Skeletal muscle tissue (tissue), 4 donors: ENCODE data around the gene FOXP2. TPM values are rescaled to one million over a fixed set of nuclear protein-coding genes. Genes with fewer than 3 reads are reported as not detected.

ENCODE experiments used
- H3K27ac ChIP-seq: one replicate; pipeline ENCODE4 v1.7.0; 2013; ENCODE audit warnings: mild to moderate bottlenecking, low read depth, low read length, inconsistent platforms
- H3K27me3 ChIP-seq, 3 donors: one replicate each; pipeline ENCODE4 v1.7.0; 2013; ENCODE audit warnings: low read length in 3 of 3; ENCODE audit not compliant: control insufficient read depth in 3 of 3, insufficient read depth in 3 of 3
- H3K36me3 ChIP-seq, 3 donors: one replicate each; pipeline ENCODE4 v1.7.0; 2013; ENCODE audit warnings: low read length in 3 of 3; ENCODE audit not compliant: control insufficient read depth in 3 of 3, insufficient read depth in 3 of 3
- H3K4me1 ChIP-seq, 3 donors: one replicate each; pipeline ENCODE4 v1.7.0; 2013; ENCODE audit warnings: low read length in 3 of 3, mild to moderate bottlenecking in 3 of 3; ENCODE audit not compliant: control insufficient read depth in 3 of 3, insufficient read depth in 3 of 3
- H3K4me3 ChIP-seq, 3 donors: one replicate each; pipeline ENCODE4 v1.7.0; 2013; ENCODE audit warnings: low read length in 3 of 3
- H3K9ac ChIP-seq, 3 donors: one replicate each; pipeline ENCODE4 v1.7.0; 2013; ENCODE audit warnings: low read length in 3 of 3, mild to moderate bottlenecking in 3 of 3, moderate library complexity in 2 of 3, low read depth in 1 of 3
- H3K9me3 ChIP-seq, 3 donors: one replicate each; pipeline ENCODE4 v1.7.0; 2013; ENCODE audit warnings: low read length in 3 of 3; ENCODE audit not compliant: control insufficient read depth in 3 of 3
- total RNA-seq: library from RNA; depleted of rRNA; stranded (reverse); fragments of >200 nt; gene quantifications from one replicate; pipeline ENCODE4 v1.2.3, GENCODE V29; 2014
- donor health status: Osteomylitis.

Gene FOXP2
- total RNA-seq, 1 donor from 2014 or later, result 10.4 TPM

- no peaks in the 10 kb centered on the region for H3K36me3 ChIP-seq
- no peak overlapping the region for H3K27ac ChIP-seq
- H3K27me3 ChIP-seq, result no peaks in the 10 kb centered on the region
- no peaks in the 10 kb centered on the region for H3K9me3 ChIP-seq
- H3K4me1 ChIP-seq, result no peaks in the 10 kb centered on the region
- no peak overlapping the region for H3K4me3 ChIP-seq
- no peak overlapping the region for H3K9ac ChIP-seq
These were observed 29.6 kb downstream of the FOXP2 start for GRCh38 chr7:114444196-114444595.

- Histone ChIP-seq H3K27me3 (no peaks in the 10 kb centered on the region), H3K4me1 (no peaks in the 10 kb centered on the region), H3K36me3 (no peaks in the 10 kb centered on the region), H3K4me3 (no peak overlapping the region), H3K9ac (no peak overlapping the region), H3K9me3 (no peaks in the 10 kb centered on the region), H3K27ac (no peak overlapping the region)
These were observed 35.8 kb downstream of the FOXP2 start for GRCh38 chr7:114450431-114450830.

DNA sequence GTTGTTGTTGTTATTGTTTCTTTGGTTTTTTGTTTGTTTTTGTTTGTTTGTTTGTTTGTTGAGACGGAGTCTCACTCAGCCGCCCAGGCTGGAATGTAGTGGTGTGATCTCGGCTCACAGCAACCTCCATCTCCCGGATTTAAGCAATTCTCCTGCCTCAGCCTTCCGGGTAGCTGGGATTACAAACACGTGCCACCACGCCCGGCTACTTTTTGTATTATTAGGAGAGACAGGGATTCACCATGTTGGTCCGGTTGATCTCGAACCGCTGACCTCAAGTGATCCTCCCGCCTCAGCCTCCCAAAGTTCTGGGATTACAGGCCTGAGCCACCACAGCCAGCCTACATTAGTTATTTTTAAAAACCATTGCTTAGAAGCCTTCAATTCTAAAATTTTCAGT is 45.0 kb downstream of the FOXP2 start:
- Histone ChIP-seq H3K27me3 (no peaks in the 10 kb centered on the region), H3K4me1 (no peaks in the 10 kb centered on the region), H3K4me3 (no peak overlapping the region), H3K9ac (no peak overlapping the region), H3K27ac (no peak overlapping the region), H3K9me3 (no peaks in the 10 kb centered on the region), H3K36me3 (no peaks in the 10 kb centered on the region)

GRCh38 chr7:114460021-114460420 is 45.4 kb downstream of the FOXP2 start:
- Histone ChIP-seq H3K4me1 (no peaks in the 10 kb centered on the region), H3K36me3 (no peaks in the 10 kb centered on the region), H3K4me3 (no peak overlapping the region)

GRCh38 chr7:114466917-114467316 is 52.3 kb downstream of the FOXP2 start:
- no peaks in the 10 kb centered on the region for H3K36me3 ChIP-seq
- H3K9ac ChIP-seq, result no peak overlapping the region
- H3K4me3 ChIP-seq, result no peak overlapping the region
- H3K27ac ChIP-seq, result no peak overlapping the region
- no peaks in the 10 kb centered on the region for H3K27me3 ChIP-seq
- H3K9me3 ChIP-seq, result no peaks in the 10 kb centered on the region
- H3K4me1 ChIP-seq, result peaks cover 0 to 6% (median 2%) of the 10 kb centered on the region in 3 donors

More at GRCh38 chr7:114460021-114460420, 45.4 kb downstream of the FOXP2 start:
- Histone ChIP-seq H3K27ac (no peak overlapping the region), H3K9ac (no peak overlapping the region), H3K9me3 (no peaks in the 10 kb centered on the region), H3K27me3 (no peaks in the 10 kb centered on the region)

- Histone ChIP-seq H3K27ac (no peak overlapping the region), H3K4me3 (no peak overlapping the region), H3K36me3 (no peaks in the 10 kb centered on the region), H3K27me3 (no peaks in the 10 kb centered on the region), H3K9ac (no peak overlapping the region), H3K9me3 (no peaks in the 10 kb centered on the region), H3K4me1 (peaks cover 7 to 9% (median 7%) of the 10 kb centered on the region in 3 donors)
These were observed 54.2 kb downstream of the FOXP2 start for GRCh38 chr7:114468844-114469243.

- Histone ChIP-seq H3K27ac (peak overlapping the region; percentile 65), H3K4me1 (peaks cover 7 to 14% (median 9%) of the 10 kb centered on the region in 3 donors)
These were observed 58.4 kb downstream of the FOXP2 start for GRCh38 chr7:114472896-114473512.

GRCh38 chr7:114478384-114478783 is 63.8 kb downstream of the FOXP2 start:
- H3K4me1 ChIP-seq, result peaks cover 0 to 10% (median 9%) of the 10 kb centered on the region in 3 donors
- no peaks in the 10 kb centered on the region for H3K36me3 ChIP-seq
- no peak overlapping the region for H3K27ac ChIP-seq
- no peak overlapping the region for H3K9ac ChIP-seq
- H3K4me3 ChIP-seq, result no peak overlapping the region
- no peaks in the 10 kb centered on the region for H3K9me3 ChIP-seq
- H3K27me3 ChIP-seq, result no peaks in the 10 kb centered on the region

More at GRCh38 chr7:114472896-114473512, 58.4 kb downstream of the FOXP2 start:
- Histone ChIP-seq H3K27me3 (no peaks in the 10 kb centered on the region), H3K36me3 (no peaks in the 10 kb centered on the region), H3K4me3 (peak overlapping the region in 1 of 3 donors; percentile 31), H3K9me3 (no peaks in the 10 kb centered on the region), H3K9ac (no peak overlapping the region)

GRCh38 chr7:114481999-114482398 is 67.4 kb downstream of the FOXP2 start:
- Histone ChIP-seq H3K27ac (no peak overlapping the region), H3K9me3 (no peaks in the 10 kb centered on the region), H3K4me1 (peaks cover 0 to 3% (median 0%) of the 10 kb centered on the region in 3 donors), H3K9ac (no peak overlapping the region), H3K4me3 (no peak overlapping the region), H3K27me3 (no peaks in the 10 kb centered on the region), H3K36me3 (no peaks in the 10 kb centered on the region)

GRCh38 chr7:114484226-114484625 is 69.6 kb downstream of the FOXP2 start:
- H3K27me3 ChIP-seq, result no peaks in the 10 kb centered on the region
- no peaks in the 10 kb centered on the region for H3K36me3 ChIP-seq
- H3K27ac ChIP-seq, result no peak overlapping the region
- no peak overlapping the region for H3K9ac ChIP-seq
- no peaks in the 10 kb centered on the region for H3K4me1 ChIP-seq
- H3K9me3 ChIP-seq, result no peaks in the 10 kb centered on the region
- no peak overlapping the region for H3K4me3 ChIP-seq
